ENCODE data around the gene CA5A.
"Not testable (repeated sequence)": the region's sequence is repeated elsewhere in the genome, so short reads cannot be mapped to it uniquely, and the experiment has no call there.

DNA sequence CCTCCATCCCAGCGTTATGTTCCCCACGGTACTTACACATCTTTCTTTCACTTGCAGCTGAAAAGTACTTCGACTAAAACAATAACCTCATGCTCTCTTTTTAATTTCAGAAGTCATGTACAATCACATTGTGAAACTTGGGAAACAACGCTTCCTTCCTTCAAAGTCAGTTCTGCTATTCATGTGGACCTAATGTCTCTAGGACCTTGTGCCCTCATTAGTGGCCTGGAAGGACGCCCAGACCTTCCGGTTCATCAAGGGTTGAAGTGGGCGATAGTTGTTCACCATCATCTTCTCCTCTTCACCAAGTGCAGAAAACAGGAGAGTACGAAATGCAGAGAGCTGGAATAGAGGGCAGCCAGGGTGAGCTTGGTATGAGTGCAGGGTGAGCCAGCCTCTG, 48.4 kb downstream of the CA5A start:
- not testable (repeated sequence) for TF ChIP-seq POLR2A, CTCF (IDR thresholded peaks at IDR 0.05)

Measured in heart left ventricle (tissue), 13 donors.